PC-3 (cell line): Measurements from ENCODE around the gene DSTN. TPM values are rescaled to one million over a fixed set of nuclear protein-coding genes. Genes with fewer than 3 reads are reported as not detected.

ENCODE experiments used
- ATAC-seq: fragments of 200-7000 bp; cut with Tn5 transposase; 2 replicates; pipeline ENCODE4 v1.9.1; 2020; ENCODE audit warnings: mild to moderate bottlenecking, moderate library complexity
- BruUV-seq: library from RNA; stranded (reverse); fragments of 400-500 nt; replicated peaks from 2 replicates; lab custom pipeline; 2021; lab: Mats Ljungman, UMichigan
- CTCF ChIA-PET: fragments of 300-600 bp; sonication (Branson Sonifier 250); formaldehyde crosslinking; loops from one replicate; lab custom pipeline; 2022; ENCODE audit warnings: antibody characterized with exemption; lab: Charles Lee
- POLR2A ChIA-PET: fragments of 300-600 bp; sonication (Branson Sonifier 250); formaldehyde crosslinking; loops from one replicate; lab custom pipeline; 2022; ENCODE audit warnings: antibody characterized with exemption; ENCODE audit not compliant: unreplicated experiment; lab: Charles Lee
- DNase-seq: peaks from one replicate; pipeline ENCODE4 v3.0.0-alpha.2; 2015
- H2AFZ ChIP-seq: fragments of 300-600 bp; sonication (generic); 2 replicates; pipeline ENCODE4 v1.6.0; 2016; ENCODE audit warnings: antibody characterized with exemption, low read length
- H3F3A ChIP-seq: fragments of 300-600 bp; sonication (generic); one replicate; pipeline ENCODE4 v1.6.0; 2017; ENCODE audit warnings: antibody characterized with exemption, low read length, control low read depth, mild to moderate bottlenecking; ENCODE audit not compliant: unreplicated experiment
- H3K27ac ChIP-seq: fragments of 300-600 bp; sonication (generic); 2 replicates; pipeline ENCODE4 v1.5.1; 2016; ENCODE audit warnings: mild to moderate bottlenecking, low read length
- H3K27me3 ChIP-seq: fragments of 300-600 bp; sonication (generic); 2 replicates; pipeline ENCODE4 v1.6.1; 2016; ENCODE audit warnings: low read length, mixed read lengths
- H3K36me3 ChIP-seq: fragments of 300-600 bp; sonication (generic); 2 replicates; pipeline ENCODE4 v1.6.1; 2016; ENCODE audit warnings: low read depth, mixed run types, low read length, mixed read lengths
- H3K4me1 ChIP-seq: fragments of 300-600 bp; sonication (generic); 2 replicates; pipeline ENCODE4 v1.5.1; 2016; ENCODE audit warnings: low read length; ENCODE audit not compliant: insufficient read depth
- H3K4me2 ChIP-seq: fragments of 300-600 bp; sonication (generic); 2 replicates; pipeline ENCODE4 v1.6.0; 2016; ENCODE audit warnings: low read length
- H3K4me3 ChIP-seq: fragments of 300-600 bp; sonication (generic); 2 replicates; pipeline ENCODE4 v1.5.1; 2016; ENCODE audit warnings: mild to moderate bottlenecking, low read length, mixed read lengths
- H3K79me2 ChIP-seq: fragments of 300-600 bp; sonication (generic); 2 replicates; pipeline ENCODE4 v1.6.1; 2017; ENCODE audit warnings: low read length, mixed read lengths
- H3K9ac ChIP-seq: fragments of 300-600 bp; sonication (generic); 2 replicates; pipeline ENCODE4 v1.6.0; 2016; ENCODE audit warnings: mild to moderate bottlenecking, low read length
- H3K9me2 ChIP-seq: fragments of 300-600 bp; sonication (generic); replicated peaks from 2 replicates; pipeline ENCODE4 v1.6.1; 2016; ENCODE audit warnings: mixed run types, low read length, mixed read lengths
- H3K9me3 ChIP-seq: fragments of 300-600 bp; sonication (generic); 2 replicates; pipeline ENCODE4 v1.6.1; 2016; ENCODE audit warnings: low read length, mixed read lengths
- H4K20me1 ChIP-seq: fragments of 300-600 bp; sonication (generic); 2 replicates; pipeline ENCODE4 v1.6.1; 2016; ENCODE audit warnings: low read length, mixed read lengths
- EZH2 ChIP-seq: fragments of 300-600 bp; sonication (generic); IDR thresholded peaks from one replicate; pipeline ENCODE4 v1.6.1; 2017; ENCODE audit warnings: antibody characterized with exemption, mild to moderate bottlenecking, low read length; ENCODE audit not compliant: unreplicated experiment
- EZH2phosphoT487 ChIP-seq: fragments of 300-600 bp; sonication (generic); IDR thresholded peaks from 2 replicates; pipeline ENCODE4 v1.6.1; 2018; ENCODE audit warnings: mild to moderate bottlenecking, antibody characterized with exemption, low read length, borderline replicate concordance
- intact Hi-C: fragments of 100-400 bp; cut with micrococcal nuclease; formaldehyde crosslinking; loops from 2 replicates; pipeline ENCODE4 v1.9.0; 2023
- total RNA-seq: library from RNA; depleted of rRNA; stranded (reverse); fragments of >200 nt; gene quantifications from 2 replicates; pipeline ENCODE4 v1.2.3, GENCODE V29; 2014
- TF ChIP-seq, protein P1 (sequence below): fragments of 300-600 bp; sonication (generic); conservative IDR thresholded peaks from 2 replicates; pipeline ENCODE4 v1.5.1; 2017; ENCODE audit warnings: antibody characterized with exemption, low read depth, mild to moderate bottlenecking, low read length

The DSTN gene
- total RNA-seq, 1 experiment from 2014 or later = 182 TPM

DNA sequence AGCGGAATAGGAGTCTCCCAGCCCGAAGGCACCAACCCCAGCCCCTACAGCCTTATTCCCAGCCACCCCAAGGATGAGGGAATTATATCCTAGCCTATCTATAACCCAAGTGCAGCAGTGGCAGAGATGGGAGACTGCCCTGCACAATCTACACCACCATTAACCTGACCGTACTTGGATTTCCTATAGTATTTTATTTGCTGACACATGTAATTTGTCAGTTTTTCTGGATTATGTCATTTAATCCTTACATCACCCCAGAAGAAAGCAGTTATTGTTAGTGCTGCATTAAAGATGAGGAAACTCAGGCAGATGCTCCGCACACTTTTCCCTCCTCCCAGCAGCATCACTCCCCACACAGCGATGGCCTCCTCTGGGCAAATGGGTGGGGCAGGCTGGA is 44.7 kb upstream of the DSTN start:
- Histone ChIP-seq H3K9me2 (no peaks in the 10 kb centered on the region), H3K27me3 (no peaks in the 10 kb centered on the region), H4K20me1 (no peaks in the 10 kb centered on the region), H2AFZ (no peak overlapping the region), H3K9me3 (no peaks in the 10 kb centered on the region), H3K27ac (no peak overlapping the region), H3K4me3 (no peak overlapping the region), H3F3A (no peaks in the 10 kb centered on the region), H3K36me3 (no peaks in the 10 kb centered on the region), H3K79me2 (no peaks in the 10 kb centered on the region), H3K4me1 (no peaks in the 10 kb centered on the region), H3K4me2 (no peak overlapping the region), H3K9ac (no peak overlapping the region)
- ChIA-PET POLR2A (no interaction called here), CTCF (no interaction called here)
- no peak for TF ChIP-seq EZH2phosphoT487
- no peak for TF ChIP-seq EZH2
- TF ChIP-seq, protein P1, sequence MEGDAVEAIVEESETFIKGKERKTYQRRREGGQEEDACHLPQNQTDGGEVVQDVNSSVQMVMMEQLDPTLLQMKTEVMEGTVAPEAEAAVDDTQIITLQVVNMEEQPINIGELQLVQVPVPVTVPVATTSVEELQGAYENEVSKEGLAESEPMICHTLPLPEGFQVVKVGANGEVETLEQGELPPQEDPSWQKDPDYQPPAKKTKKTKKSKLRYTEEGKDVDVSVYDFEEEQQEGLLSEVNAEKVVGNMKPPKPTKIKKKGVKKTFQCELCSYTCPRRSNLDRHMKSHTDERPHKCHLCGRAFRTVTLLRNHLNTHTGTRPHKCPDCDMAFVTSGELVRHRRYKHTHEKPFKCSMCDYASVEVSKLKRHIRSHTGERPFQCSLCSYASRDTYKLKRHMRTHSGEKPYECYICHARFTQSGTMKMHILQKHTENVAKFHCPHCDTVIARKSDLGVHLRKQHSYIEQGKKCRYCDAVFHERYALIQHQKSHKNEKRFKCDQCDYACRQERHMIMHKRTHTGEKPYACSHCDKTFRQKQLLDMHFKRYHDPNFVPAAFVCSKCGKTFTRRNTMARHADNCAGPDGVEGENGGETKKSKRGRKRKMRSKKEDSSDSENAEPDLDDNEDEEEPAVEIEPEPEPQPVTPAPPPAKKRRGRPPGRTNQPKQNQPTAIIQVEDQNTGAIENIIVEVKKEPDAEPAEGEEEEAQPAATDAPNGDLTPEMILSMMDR = no peak
- DNase-seq (no peak), ATAC-seq (no peak)
- intact Hi-C loops = no loop called here
- BruUV-seq = no TSS peak

DNA sequence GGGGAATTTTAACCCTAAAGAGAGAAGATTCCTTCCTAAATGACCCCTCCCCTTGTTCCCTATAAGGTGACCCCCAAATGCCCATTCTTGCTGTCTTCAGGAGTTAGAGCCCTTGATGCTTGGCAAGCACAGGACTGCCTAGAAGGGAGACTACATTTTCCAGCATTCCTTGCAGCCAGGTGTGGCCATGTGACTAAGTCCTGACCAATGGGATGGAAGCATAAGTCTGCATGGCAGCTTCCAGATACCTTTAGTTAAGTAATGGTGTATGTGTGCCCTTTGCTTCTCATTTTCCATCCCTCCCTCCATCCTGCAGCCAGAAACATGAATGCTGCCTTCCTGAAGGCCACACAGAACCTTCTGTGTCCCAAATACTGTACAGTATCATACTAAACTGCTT is 44.2 kb upstream of the DSTN start:
- Histone ChIP-seq H2AFZ (no peak overlapping the region; the same call in 1 of the 2 replicates), H3K4me2 (no peak overlapping the region)
- BruUV-seq = no TSS peak

DNA sequence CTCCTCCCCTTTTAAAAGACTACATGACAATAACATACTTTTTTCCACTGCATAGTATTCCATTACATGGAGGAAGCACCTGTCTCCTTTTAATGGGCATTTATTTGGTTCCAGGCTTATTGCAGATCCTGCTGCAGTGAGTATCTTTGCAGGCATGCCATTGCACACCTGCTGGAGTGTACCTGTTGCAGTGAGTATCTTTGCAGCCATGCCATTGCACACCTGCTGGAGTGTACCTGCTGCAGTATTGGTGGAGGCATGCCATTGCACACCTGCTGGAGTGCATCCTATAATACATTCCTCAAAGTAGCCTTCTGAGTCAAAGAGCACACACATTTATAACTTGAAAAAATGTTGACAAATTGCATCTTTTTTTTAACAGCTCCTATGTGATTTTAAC is 40.3 kb upstream of the DSTN start:
- peaks cover 3% of the 10 kb centered on the region for H3F3A ChIP-seq
- no peak overlapping the region for H3K4me2 ChIP-seq
- H3K27ac ChIP-seq = no peak overlapping the region
- no peak overlapping the region for H2AFZ ChIP-seq
- intact Hi-C loops = no loop called here
- no peaks in the 10 kb centered on the region for H3K9me2 ChIP-seq
- no peaks in the 10 kb centered on the region for H3K79me2 ChIP-seq
- CTCF ChIA-PET = no interaction called here
- no peak overlapping the region for H3K9ac ChIP-seq
- H3K9me3 ChIP-seq = no peaks in the 10 kb centered on the region
- H3K27me3 ChIP-seq = no peaks in the 10 kb centered on the region
- DNase-seq = no peak
- TF ChIP-seq EZH2 = no peak
- TF ChIP-seq, protein P1 = no peak
- no peak for TF ChIP-seq EZH2phosphoT487
- BruUV-seq = no TSS peak
- POLR2A ChIA-PET = no interaction called here
- no peaks in the 10 kb centered on the region for H3K36me3 ChIP-seq
- no peaks in the 10 kb centered on the region for H4K20me1 ChIP-seq
- H3K4me1 ChIP-seq = peaks cover 15% of the 10 kb centered on the region
- no peak for ATAC-seq
- H3K4me3 ChIP-seq = no peak overlapping the region

More for the DNA sequence above, 44.2 kb upstream of the DSTN start:
- peaks cover 4% of the 10 kb centered on the region; the same call in 1 of the 2 replicates for H3K4me1 ChIP-seq
- H3K9me2 ChIP-seq = no peaks in the 10 kb centered on the region
- peak; percentile 56 for DNase-seq
- ChIA-PET POLR2A (no interaction called here), CTCF (no interaction called here)
- H3K27me3 ChIP-seq = no peaks in the 10 kb centered on the region
- H3K4me3 ChIP-seq = no peak overlapping the region
- ATAC-seq = peak; percentile 59
- no peaks in the 10 kb centered on the region for H4K20me1 ChIP-seq
- intact Hi-C loops = no loop called here
- no peaks in the 10 kb centered on the region for H3K9me3 ChIP-seq
- H3K36me3 ChIP-seq = no peaks in the 10 kb centered on the region
- TF ChIP-seq EZH2 = no peak
- TF ChIP-seq EZH2phosphoT487 = no peak
- TF ChIP-seq, protein P1 = no peak
- no peak overlapping the region for H3K27ac ChIP-seq
- no peaks in the 10 kb centered on the region for H3K79me2 ChIP-seq
- no peak overlapping the region for H3K9ac ChIP-seq
- H3F3A ChIP-seq = peaks cover 3% of the 10 kb centered on the region
